Neural progenitor cell (in vitro differentiated cells): ENCODE measurements around the gene SMG9.

ENCODE experiments used
- CTCF ChIP-seq: fragments of 200-600 bp; sonication (generic); IDR thresholded peaks from 2 replicates; pipeline ENCODE4 v1.5.1; 2017; ENCODE audit warnings: antibody characterized with exemption, mild to moderate bottlenecking
- EZH2 ChIP-seq: fragments of 200-600 bp; sonication (generic); IDR thresholded peaks from 2 replicates; pipeline ENCODE4 v1.6.1; 2017; ENCODE audit warnings: antibody characterized with exemption, mild to moderate bottlenecking, moderate library complexity

DNA sequence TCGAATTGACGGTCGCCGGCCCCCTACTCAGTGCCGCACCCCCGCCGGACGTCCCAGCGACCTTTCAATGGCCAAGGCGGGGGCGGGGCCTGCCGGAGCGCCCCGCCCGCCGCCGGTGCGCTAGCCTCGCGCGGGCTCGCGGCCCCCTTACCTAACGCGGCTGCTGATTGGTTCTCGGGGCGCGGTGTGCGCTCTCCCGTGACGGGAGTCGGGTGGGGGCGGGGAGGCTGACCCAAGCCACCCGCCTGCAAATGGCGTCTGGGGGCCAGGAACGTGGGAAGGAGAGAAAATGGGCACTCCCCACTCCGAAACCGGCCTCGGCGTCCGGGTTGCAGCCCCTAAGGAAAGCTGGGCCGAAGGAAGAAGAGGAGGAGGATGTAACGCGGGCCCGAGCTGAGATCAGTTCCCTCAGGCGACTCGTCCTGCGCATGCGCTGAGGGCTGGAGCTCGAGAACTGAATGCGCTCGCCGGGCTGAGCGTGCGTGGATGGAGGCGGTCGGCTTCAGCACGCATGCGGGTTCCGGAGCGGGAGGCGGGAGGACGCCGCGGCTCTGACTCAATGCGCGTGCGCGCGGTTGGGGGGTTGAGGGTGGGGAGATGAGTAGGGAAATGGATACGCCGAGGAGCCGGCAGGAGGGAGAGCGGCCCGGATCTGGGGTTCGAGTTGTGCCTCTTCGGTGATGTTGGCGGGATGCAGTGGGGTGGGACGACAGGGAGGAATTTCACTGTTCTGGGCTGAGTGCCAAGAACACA lies at the start of gene SMG9:
- TF ChIP-seq CTCF (no peak), EZH2 (no peak)
